Activated naive CD8-positive, alpha-beta T cell (primary cell): ENCODE data around the gene FMN2.
"Not testable (repeated sequence)": the region's sequence is repeated elsewhere in the genome, so short reads cannot be mapped to it uniquely, and the experiment has no call there.

Experiments used
- H3K27ac Mint-ChIP-seq: one replicate; pipeline ENCODE4 v1.8.0; 2021; ENCODE audit warnings: mixed read lengths
- H3K27me3 Mint-ChIP-seq: one replicate; pipeline ENCODE4 v1.8.0; 2021; ENCODE audit warnings: mixed read lengths
- H3K36me3 Mint-ChIP-seq: one replicate; pipeline ENCODE4 v1.8.0; 2021; ENCODE audit warnings: mixed read lengths
- H3K4me1 Mint-ChIP-seq: one replicate; pipeline ENCODE4 v1.8.0; 2021; ENCODE audit warnings: low read depth, mixed read lengths
- H3K4me3 Mint-ChIP-seq: one replicate; pipeline ENCODE4 v1.8.0; 2021; ENCODE audit warnings: mild to moderate bottlenecking, mixed read lengths
- H3K9me3 Mint-ChIP-seq: one replicate; pipeline ENCODE4 v1.8.0; 2021; ENCODE audit warnings: low read depth, mixed read lengths

Gene FMN2

GRCh38 chr1:240385985-240386978, 294.6 kb downstream of the FMN2 start:
- no peaks in the 10 kb centered on the region for H3K4me1 Mint-ChIP-seq

GRCh38 chr1:240387051-240387450, 295.4 kb downstream of the FMN2 start:
- H3K4me3 Mint-ChIP-seq: no peak overlapping the region
- no peaks in the 10 kb centered on the region for H3K27me3 Mint-ChIP-seq
- H3K36me3 Mint-ChIP-seq: no peaks in the 10 kb centered on the region
- H3K9me3 Mint-ChIP-seq: peaks cover 9% of the 10 kb centered on the region
- no peak overlapping the region for H3K27ac Mint-ChIP-seq
- no peaks in the 10 kb centered on the region for H3K4me1 Mint-ChIP-seq

More at GRCh38 chr1:240385985-240386978, 294.6 kb downstream of the FMN2 start:
- no peaks in the 10 kb centered on the region for H3K27me3 Mint-ChIP-seq
- H3K27ac Mint-ChIP-seq: no peak overlapping the region
- no peak overlapping the region for H3K4me3 Mint-ChIP-seq
- no peaks in the 10 kb centered on the region for H3K36me3 Mint-ChIP-seq
- peaks cover 9% of the 10 kb centered on the region for H3K9me3 Mint-ChIP-seq

GRCh38 chr1:240391660-240392260, 300.1 kb downstream of the FMN2 start:
- Mint-ChIP-seq H3K36me3 (no peaks in the 10 kb centered on the region), H3K27me3 (no peaks in the 10 kb centered on the region), H3K27ac (no peak overlapping the region), H3K4me3 (no peak overlapping the region), H3K4me1 (no peaks in the 10 kb centered on the region), H3K9me3 (no peaks in the 10 kb centered on the region)

- Mint-ChIP-seq H3K27ac (no peak overlapping the region), H3K4me3 (no peak overlapping the region), H3K9me3 (no peaks in the 10 kb centered on the region), H3K36me3 (no peaks in the 10 kb centered on the region), H3K27me3 (no peaks in the 10 kb centered on the region), H3K4me1 (no peaks in the 10 kb centered on the region)
Measured at GRCh38 chr1:240394353-240394752, 302.7 kb downstream of the FMN2 start.

GRCh38 chr1:240395336-240395735, 303.7 kb downstream of the FMN2 start:
- Mint-ChIP-seq H3K9me3 (no peaks in the 10 kb centered on the region), H3K27ac (no peak overlapping the region), H3K4me3 (no peak overlapping the region)

GRCh38 chr1:240399381-240399780, 307.7 kb downstream of the FMN2 start:
- Mint-ChIP-seq H3K4me1 (no peaks in the 10 kb centered on the region), H3K36me3 (no peaks in the 10 kb centered on the region), H3K4me3 (no peak overlapping the region), H3K27me3 (no peaks in the 10 kb centered on the region), H3K9me3 (no peaks in the 10 kb centered on the region), H3K27ac (no peak overlapping the region)

More at GRCh38 chr1:240395336-240395735, 303.7 kb downstream of the FMN2 start:
- Mint-ChIP-seq H3K4me1 (no peaks in the 10 kb centered on the region), H3K27me3 (no peaks in the 10 kb centered on the region), H3K36me3 (no peaks in the 10 kb centered on the region)

- Mint-ChIP-seq H3K4me3 (no peak overlapping the region), H3K9me3 (no peaks in the 10 kb centered on the region), H3K27ac (no peak overlapping the region), H3K27me3 (no peaks in the 10 kb centered on the region), H3K36me3 (no peaks in the 10 kb centered on the region), H3K4me1 (no peaks in the 10 kb centered on the region)
Measured at GRCh38 chr1:240401731-240402130, 310.0 kb downstream of the FMN2 start.

GRCh38 chr1:240402326-240402725, 310.6 kb downstream of the FMN2 start:
- no peaks in the 10 kb centered on the region for H3K4me1 Mint-ChIP-seq
- no peaks in the 10 kb centered on the region for H3K27me3 Mint-ChIP-seq
- no peaks in the 10 kb centered on the region for H3K9me3 Mint-ChIP-seq
- H3K36me3 Mint-ChIP-seq: no peaks in the 10 kb centered on the region
- no peak overlapping the region for H3K27ac Mint-ChIP-seq
- no peak overlapping the region for H3K4me3 Mint-ChIP-seq

GRCh38 chr1:240404286-240404685, 312.6 kb downstream of the FMN2 start:
- Mint-ChIP-seq H3K27me3 (no peaks in the 10 kb centered on the region), H3K36me3 (no peaks in the 10 kb centered on the region), H3K4me1 (no peaks in the 10 kb centered on the region), H3K9me3 (no peaks in the 10 kb centered on the region), H3K27ac (no peak overlapping the region), H3K4me3 (no peak overlapping the region)

- H3K4me3 Mint-ChIP-seq: no peak overlapping the region
- no peaks in the 10 kb centered on the region for H3K27me3 Mint-ChIP-seq
- H3K36me3 Mint-ChIP-seq: no peaks in the 10 kb centered on the region
Measured at GRCh38 chr1:240405751-240406150, 314.1 kb downstream of the FMN2 start.

GRCh38 chr1:240407407-240407806, 315.7 kb downstream of the FMN2 start:
- H3K27me3 Mint-ChIP-seq: no peaks in the 10 kb centered on the region
- H3K36me3 Mint-ChIP-seq: no peaks in the 10 kb centered on the region
- no peaks in the 10 kb centered on the region for H3K4me1 Mint-ChIP-seq
- H3K27ac Mint-ChIP-seq: no peak overlapping the region
- no peaks in the 10 kb centered on the region for H3K9me3 Mint-ChIP-seq
- H3K4me3 Mint-ChIP-seq: no peak overlapping the region

More at GRCh38 chr1:240405751-240406150, 314.1 kb downstream of the FMN2 start:
- no peaks in the 10 kb centered on the region for H3K4me1 Mint-ChIP-seq
- no peak overlapping the region for H3K27ac Mint-ChIP-seq
- no peaks in the 10 kb centered on the region for H3K9me3 Mint-ChIP-seq

GRCh38 chr1:240409615-240410014, 317.9 kb downstream of the FMN2 start:
- Mint-ChIP-seq H3K27me3 (no peaks in the 10 kb centered on the region), H3K27ac (no peak overlapping the region), H3K4me1 (no peaks in the 10 kb centered on the region), H3K4me3 (no peak overlapping the region), H3K36me3 (no peaks in the 10 kb centered on the region), H3K9me3 (no peaks in the 10 kb centered on the region)

GRCh38 chr1:240413732-240414131, 322.0 kb downstream of the FMN2 start:
- H3K9me3 Mint-ChIP-seq: no peaks in the 10 kb centered on the region
- no peaks in the 10 kb centered on the region for H3K36me3 Mint-ChIP-seq
- no peaks in the 10 kb centered on the region for H3K27me3 Mint-ChIP-seq
- H3K27ac Mint-ChIP-seq: no peak overlapping the region
- no peak overlapping the region for H3K4me3 Mint-ChIP-seq
- no peaks in the 10 kb centered on the region for H3K4me1 Mint-ChIP-seq

GRCh38 chr1:240414237-240414636, 322.6 kb downstream of the FMN2 start:
- H3K4me1 Mint-ChIP-seq: no peaks in the 10 kb centered on the region
- H3K27me3 Mint-ChIP-seq: no peaks in the 10 kb centered on the region
- no peak overlapping the region for H3K4me3 Mint-ChIP-seq
- H3K36me3 Mint-ChIP-seq: no peaks in the 10 kb centered on the region
- no peaks in the 10 kb centered on the region for H3K9me3 Mint-ChIP-seq
- H3K27ac Mint-ChIP-seq: no peak overlapping the region

GRCh38 chr1:240415011-240415410, 323.3 kb downstream of the FMN2 start:
- not testable (repeated sequence) for H3K27me3 Mint-ChIP-seq, H3K9me3 Mint-ChIP-seq, H3K4me3 Mint-ChIP-seq, H3K4me1 Mint-ChIP-seq, H3K36me3 Mint-ChIP-seq, H3K27ac Mint-ChIP-seq
